Urinary bladder (tissue), 4 donors: ENCODE results near the gene UBE2M. TPM values are rescaled to one million over a fixed set of nuclear protein-coding genes. Genes with fewer than 3 reads are reported as not detected.

ENCODE experiments used
- DNase-seq: peaks from one replicate; pipeline ENCODE4 v3.0.0-alpha.2; 2015; ENCODE audit errors: extremely low spot score
- H3K27ac ChIP-seq: one replicate; pipeline ENCODE4 v1.5.1; 2013; ENCODE audit warnings: low read depth, mild to moderate bottlenecking, moderate library complexity
- H3K36me3 ChIP-seq: one replicate; pipeline ENCODE4 v1.6.1; 2013; ENCODE audit warnings: mild to moderate bottlenecking, moderate library complexity; ENCODE audit not compliant: insufficient read depth
- H3K4me1 ChIP-seq: one replicate; pipeline ENCODE4 v1.6.1; 2013; ENCODE audit warnings: mild to moderate bottlenecking, moderate library complexity; ENCODE audit not compliant: insufficient read depth
- H3K4me3 ChIP-seq: one replicate; pipeline ENCODE4 v1.5.1; 2013; ENCODE audit warnings: low read depth, low read length
- WGBS: extraction: QIAGEN DNeasy Blood & Tissue Kit; methylation state at CpG from one replicate; pipeline ENCODE4 v1.1.7; 2013; 5-methylcytosine and 5-hydroxymethylcytosine counted together
- polyA plus RNA-seq: library from polyadenylated mRNA; stranded (reverse); fragments of 200-250 nt; gene quantifications from one replicate; pipeline ENCODE4 v1.2.3, GENCODE V29; 2013
- total RNA-seq: library from RNA; depleted of rRNA; stranded (reverse); fragments of >200 nt; gene quantifications from one replicate; pipeline ENCODE4 v1.2.3, GENCODE V29; 2014
- donor health status: healthy with polysubstance abuse.
- donor health status: healthy.

Gene UBE2M
- total and polyA plus RNA-seq, 2 donors, result 31.0 to 69.3 TPM

DNA sequence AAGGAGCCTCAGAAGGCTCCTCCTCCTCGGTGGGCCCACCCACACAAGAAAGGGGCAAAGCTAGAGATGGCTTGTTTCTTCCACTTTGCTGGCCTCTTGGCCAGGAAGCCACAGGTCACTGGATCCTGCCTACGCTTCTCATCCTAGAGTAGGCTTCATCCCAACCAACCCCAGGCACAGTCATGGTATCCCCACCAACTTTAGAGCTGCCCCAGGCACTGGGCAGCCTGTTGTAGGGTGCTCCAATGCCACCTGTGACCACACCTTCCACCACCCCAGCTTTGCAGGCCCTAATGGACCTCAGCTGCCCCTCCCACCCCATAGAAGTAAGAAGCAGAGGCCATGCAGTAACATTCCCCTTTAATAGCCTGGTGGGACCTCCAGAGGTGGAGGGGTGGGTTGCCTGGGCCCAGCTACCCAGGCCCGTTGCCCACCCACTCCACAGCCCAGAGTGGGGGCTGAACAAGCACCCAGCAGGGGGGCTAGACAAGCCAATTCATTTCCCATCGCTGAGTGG is 3.0 kb downstream of the UBE2M start:
- H3K36me3 ChIP-seq, result no peaks in the 10 kb centered on the region
- H3K4me3 ChIP-seq, result peak overlapping the region; percentile 3
- 47% methylated on average over 4 of the region's 4 CpGs for WGBS
- no peak for DNase-seq
- no peaks in the 10 kb centered on the region for H3K4me1 ChIP-seq
- H3K27ac ChIP-seq, result peak overlapping the region; percentile 72

DNA sequence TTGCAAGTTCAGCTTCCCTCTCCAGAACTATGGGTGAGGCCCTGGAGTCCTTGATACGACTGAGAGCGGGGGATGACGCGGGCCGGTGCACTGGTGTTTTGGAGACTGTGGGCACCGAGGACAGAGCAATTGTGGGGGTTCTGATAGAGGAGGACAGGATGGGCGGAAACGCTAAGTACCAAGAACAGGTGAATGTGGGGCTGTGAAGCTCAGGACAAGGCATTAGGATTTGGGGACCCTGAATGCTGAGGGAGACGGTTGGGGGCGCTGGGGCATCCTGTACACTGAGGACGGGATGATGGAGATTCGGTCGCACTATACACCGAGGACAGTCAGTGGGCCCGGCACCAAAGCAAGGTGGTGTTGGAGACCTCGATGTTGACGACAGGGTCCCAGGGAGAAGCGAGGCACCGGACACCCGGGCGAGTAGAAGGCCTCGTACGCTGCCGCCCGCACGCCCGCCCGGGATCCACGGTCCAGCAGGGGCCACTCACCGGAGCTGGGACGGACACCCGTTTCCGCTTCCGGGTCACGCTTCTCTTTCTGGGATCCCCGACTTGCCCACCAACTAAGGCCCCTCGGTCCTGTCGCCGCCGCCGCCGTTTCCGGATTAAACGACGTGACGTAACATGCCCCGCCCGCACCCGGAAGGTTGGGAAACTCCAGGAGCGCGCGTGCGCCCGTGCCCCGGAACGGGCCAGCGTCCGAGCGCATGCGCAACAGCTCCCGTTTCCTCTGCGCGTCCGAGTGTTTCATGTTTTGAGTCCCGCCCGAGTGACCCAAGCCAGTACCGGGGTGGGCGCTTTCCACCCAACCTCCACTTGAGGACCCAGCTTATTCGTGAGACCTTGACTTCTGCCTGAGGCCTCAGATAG is 3.7 kb downstream of the UBE2M start, which contains the start of gene CHMP2A:
Gene CHMP2A, minus strand, starts transcription at position 612 of the 875 bp plus-strand sequence. CDS start 893 bp downstream, outside the sequence.
- Histone ChIP-seq H3K4me1 (no peaks in the 10 kb centered on the region), H3K36me3 (no peaks in the 10 kb centered on the region), H3K27ac (peak within 1 kb of the TSS; percentile 88), H3K4me3 (peak within 1 kb of the TSS; percentile 48)
- WGBS, result under 1% methylated on average over 69 of the region's 69 CpGs
- peak; percentile 91 for DNase-seq

DNA sequence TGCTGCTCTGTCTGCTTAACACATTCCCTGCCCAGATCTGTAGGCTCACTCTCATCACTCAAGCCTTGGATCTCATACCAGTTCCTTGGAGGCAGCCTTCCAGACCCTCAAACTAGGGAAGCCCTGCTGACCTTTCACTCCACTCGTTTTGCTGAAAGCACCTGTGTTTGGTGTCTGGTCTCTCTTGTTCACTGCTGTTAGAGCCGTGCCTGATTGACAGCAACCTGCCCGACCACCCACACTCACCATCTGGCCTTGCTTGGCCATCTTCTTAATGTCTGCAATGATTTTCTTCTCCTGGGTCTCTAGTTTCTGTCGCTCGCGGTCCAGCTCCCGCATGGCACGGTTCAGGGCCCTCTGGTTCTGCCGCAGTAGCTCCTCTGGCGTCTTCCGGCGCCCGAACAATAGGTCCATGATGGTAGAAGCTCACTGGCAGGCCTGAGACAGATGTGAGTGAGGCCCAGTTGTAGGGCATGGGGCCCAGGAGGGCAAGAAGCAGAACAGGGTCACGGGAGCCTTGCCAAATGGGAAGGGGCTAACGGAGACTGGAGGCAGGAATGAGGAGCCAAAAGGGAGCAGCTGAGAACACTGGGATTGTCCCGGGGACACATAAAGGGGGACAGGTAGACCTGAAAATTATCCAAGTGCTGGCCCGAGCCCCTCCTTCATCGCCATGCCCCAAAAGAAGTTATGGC is 4.5 kb downstream of the UBE2M start:
- H3K4me1 ChIP-seq, result no peaks in the 10 kb centered on the region
- no peak for DNase-seq
- H3K4me3 ChIP-seq, result peak overlapping the region; percentile 48
- H3K36me3 ChIP-seq, result peaks cover 2% of the 10 kb centered on the region
- H3K27ac ChIP-seq, result peak overlapping the region; percentile 11
- 33% methylated on average over 18 of the region's 18 CpGs for WGBS

DNA sequence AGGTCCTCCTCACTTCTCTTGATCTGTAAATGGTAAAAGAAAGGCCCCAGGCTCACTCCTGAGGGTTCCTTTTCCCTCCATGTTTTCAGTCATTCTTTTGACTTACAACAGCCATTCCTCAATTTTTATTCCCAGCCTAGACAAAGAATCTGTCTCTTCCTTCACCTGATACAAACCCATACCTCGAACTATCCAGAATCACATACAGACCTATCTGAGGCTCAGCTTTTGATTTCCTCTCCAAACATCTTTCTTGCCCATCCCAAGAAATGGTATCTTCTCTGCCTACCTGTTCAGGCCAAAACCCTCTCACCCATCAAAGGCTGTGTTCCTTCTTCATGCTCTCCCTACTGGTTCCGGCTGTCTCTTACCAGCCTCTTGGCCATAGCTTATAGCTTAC is 5.8 kb downstream of the UBE2M start:
- 89% methylated on average over 2 of the region's 2 CpGs for WGBS
- no peaks in the 10 kb centered on the region for H3K4me1 ChIP-seq
- peaks cover 6% of the 10 kb centered on the region for H3K36me3 ChIP-seq
- no peak overlapping the region for H3K4me3 ChIP-seq
- H3K27ac ChIP-seq, result no peak overlapping the region
- DNase-seq, result no peak

DNA sequence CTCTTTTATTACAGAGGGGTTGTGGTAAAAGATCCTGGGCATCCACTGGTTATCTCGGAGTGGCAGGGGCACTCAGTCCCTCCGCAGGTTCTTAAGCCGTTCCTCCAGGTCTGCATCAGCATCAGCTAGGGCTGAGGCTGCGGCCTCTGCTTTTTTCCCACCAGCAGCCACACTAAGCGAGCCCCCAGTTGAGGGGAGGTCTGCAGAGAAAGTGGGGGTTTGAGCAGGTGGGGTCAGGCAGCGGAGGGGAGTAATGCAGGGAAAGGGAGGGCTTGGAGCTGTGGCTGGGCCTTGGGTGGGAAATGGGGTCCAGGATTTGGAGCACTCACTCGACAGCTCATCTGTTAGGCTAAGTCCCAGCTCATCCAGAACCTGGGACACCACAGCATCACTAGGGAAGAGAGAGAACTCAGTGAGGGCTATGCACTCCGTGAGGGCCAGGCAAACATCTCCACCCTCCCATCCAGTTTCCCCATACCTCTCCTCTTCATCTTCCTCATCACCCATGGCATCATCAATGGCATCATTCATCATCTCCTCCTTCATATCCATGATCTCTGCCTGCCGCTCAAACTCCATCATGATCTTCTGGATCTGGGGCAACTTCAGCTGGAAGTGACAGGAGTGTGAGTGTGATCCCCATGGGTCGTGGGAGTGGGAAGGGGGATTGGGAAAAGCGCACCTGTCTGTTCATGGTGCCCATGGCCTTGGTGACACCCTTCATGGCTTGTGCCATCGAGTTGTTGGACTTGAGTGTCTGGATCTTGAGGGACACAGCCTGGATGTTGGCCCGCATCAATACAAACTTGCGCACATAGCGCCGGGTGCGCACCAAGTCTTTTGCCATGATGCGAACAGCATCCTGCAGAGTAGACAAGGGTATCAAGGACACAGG is 6.6 kb downstream of the UBE2M start:
- no peak overlapping the region for H3K27ac ChIP-seq
- no peak overlapping the region for H3K4me3 ChIP-seq
- no peak for DNase-seq
- no peaks in the 10 kb centered on the region for H3K4me1 ChIP-seq
- 92% methylated on average over 18 of the region's 18 CpGs for WGBS
- peaks cover 6% of the 10 kb centered on the region for H3K36me3 ChIP-seq

DNA sequence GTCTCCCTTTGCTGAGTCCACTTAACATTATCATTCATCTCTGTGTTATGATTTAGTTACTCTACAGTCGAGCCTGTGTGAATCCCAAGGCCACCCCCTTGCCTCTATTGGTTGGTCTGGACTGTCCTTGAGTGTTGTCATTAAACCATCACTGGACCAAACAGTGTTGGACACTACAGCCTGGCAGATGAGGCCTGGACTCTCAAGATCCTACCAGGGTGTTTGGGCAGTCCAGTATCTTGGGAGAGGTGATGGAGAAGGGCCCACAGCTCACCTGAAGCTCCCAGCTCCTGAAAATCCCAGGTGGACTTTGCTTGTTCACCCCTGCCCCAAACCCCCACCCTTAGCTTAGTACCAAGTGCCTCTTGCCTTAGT is 7.3 kb downstream of the UBE2M start:
- 38% methylated on average over 1 of the region's 1 CpG for WGBS
- no peaks in the 10 kb centered on the region for H3K4me1 ChIP-seq
- H3K36me3 ChIP-seq, result peaks cover 6% of the 10 kb centered on the region
- DNase-seq, result no peak
- no peak overlapping the region for H3K27ac ChIP-seq
- H3K4me3 ChIP-seq, result no peak overlapping the region

DNA sequence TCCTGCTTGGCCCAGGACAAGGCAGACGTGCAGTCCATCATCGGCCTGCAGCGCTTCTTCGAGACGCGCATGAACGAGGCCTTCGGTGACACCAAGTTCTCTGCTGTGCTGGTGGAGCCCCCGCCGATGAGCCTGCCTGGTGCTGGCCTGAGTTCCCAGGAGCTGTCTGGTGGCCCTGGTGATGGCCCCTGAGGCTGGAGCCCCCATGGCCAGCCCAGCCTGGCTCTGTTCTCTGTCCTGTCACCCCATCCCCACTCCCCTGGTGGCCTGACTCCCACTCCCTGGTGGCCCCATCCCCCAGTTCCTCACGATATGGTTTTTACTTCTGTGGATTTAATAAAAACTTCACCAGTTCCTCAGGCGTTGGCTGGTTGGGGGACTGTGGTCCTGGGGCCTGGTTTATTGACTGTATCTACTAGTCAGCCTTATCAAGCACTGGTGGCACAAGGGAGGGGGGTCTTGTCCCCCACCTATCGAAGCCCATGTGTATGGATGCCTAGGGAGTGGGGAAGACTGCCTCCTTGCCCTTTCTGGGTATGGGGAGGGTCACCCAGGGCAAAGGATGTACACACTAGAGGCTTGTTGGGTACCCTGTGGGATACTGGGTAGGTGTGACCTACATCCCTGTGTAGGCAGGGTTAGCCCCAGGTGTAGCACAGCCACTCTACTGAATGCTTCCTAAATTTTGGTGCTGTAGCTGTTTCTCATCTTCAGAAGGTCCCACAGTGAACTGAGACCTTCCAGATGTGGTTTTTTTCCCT is 7.9 kb downstream of the UBE2M start:
- WGBS, result 84% methylated on average over 13 of the region's 13 CpGs
- Histone ChIP-seq H3K4me1 (peaks cover 4% of the 10 kb centered on the region), H3K27ac (no peak overlapping the region), H3K4me3 (no peak overlapping the region), H3K36me3 (peaks cover 6% of the 10 kb centered on the region)
- no peak for DNase-seq

DNA sequence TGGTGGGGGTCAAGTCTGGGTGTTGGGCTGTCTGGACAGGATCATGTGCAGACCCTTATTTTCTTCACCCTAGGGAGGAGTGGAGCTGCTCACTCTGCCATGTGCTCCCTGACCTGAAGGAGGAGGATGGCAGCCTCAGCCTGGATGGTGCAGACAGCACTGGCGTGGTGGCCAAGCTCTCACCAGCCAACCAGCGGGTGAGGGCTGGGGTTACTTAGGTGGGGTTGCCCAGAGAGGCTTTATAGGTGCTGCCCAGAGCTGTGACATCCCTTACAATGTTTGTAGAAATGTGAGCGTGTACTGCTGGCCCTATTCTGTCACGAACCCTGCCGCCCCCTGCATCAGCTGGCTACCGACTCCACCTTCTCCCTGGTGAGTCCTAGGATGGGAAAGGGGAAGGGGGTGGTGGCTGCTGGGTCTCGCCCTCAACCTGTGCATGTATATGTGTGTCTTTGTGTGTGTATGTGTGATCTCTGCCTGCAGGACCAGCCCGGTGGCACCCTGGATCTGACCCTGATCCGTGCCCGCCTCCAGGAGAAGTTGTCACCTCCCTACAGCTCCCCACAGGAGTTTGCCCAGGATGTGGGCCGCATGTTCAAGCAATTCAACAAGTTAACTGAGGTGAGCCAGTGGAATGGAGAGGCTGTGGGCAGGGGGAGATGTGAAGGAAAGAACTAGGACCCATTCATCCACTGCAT is 8.6 kb downstream of the UBE2M start:
- Histone ChIP-seq H3K4me3 (no peak overlapping the region), H3K36me3 (peaks cover 6% of the 10 kb centered on the region), H3K4me1 (peaks cover 5% of the 10 kb centered on the region), H3K27ac (no peak overlapping the region)
- no peak for DNase-seq
- WGBS, result 90% methylated on average over 11 of the region's 11 CpGs

DNA sequence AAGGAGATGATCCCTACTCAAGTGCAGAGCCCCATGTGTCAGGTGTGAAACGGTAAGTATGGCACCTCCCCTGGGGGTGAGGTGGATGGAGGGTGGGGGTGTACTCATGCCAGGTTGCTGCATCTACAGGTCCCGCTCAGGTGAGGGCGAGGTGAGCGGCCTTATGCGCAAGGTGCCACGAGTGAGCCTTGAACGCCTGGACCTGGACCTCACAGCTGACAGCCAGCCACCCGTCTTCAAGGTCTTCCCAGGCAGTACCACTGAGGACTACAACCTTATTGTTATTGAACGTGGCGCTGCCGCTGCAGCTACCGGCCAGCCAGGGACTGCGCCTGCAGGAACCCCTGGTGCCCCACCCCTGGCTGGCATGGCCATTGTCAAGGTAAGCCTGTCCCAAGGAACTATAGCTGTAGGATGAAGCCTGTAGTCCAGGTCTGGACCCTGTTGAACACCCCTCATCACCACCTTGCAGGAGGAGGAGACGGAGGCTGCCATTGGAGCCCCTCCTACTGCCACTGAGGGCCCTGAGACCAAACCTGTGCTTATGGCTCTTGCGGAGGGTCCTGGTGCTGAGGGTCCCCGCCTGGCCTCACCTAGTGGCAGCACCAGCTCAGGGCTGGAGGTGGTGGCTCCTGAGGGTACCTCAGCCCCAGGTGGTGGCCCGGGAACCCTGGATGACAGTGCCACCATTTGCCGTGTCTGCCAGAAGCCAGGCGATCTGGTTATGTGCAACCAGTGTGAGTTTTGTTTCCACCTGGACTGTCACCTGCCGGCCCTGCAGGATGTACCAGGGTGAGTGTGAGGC is 9.3 kb downstream of the UBE2M start:
- no peak for DNase-seq
- 91% methylated on average over 20 of the region's 20 CpGs for WGBS
- H3K27ac ChIP-seq, result no peak overlapping the region
- H3K4me1 ChIP-seq, result peaks cover 5% of the 10 kb centered on the region
- peaks cover 6% of the 10 kb centered on the region for H3K36me3 ChIP-seq
- no peak overlapping the region for H3K4me3 ChIP-seq

DNA sequence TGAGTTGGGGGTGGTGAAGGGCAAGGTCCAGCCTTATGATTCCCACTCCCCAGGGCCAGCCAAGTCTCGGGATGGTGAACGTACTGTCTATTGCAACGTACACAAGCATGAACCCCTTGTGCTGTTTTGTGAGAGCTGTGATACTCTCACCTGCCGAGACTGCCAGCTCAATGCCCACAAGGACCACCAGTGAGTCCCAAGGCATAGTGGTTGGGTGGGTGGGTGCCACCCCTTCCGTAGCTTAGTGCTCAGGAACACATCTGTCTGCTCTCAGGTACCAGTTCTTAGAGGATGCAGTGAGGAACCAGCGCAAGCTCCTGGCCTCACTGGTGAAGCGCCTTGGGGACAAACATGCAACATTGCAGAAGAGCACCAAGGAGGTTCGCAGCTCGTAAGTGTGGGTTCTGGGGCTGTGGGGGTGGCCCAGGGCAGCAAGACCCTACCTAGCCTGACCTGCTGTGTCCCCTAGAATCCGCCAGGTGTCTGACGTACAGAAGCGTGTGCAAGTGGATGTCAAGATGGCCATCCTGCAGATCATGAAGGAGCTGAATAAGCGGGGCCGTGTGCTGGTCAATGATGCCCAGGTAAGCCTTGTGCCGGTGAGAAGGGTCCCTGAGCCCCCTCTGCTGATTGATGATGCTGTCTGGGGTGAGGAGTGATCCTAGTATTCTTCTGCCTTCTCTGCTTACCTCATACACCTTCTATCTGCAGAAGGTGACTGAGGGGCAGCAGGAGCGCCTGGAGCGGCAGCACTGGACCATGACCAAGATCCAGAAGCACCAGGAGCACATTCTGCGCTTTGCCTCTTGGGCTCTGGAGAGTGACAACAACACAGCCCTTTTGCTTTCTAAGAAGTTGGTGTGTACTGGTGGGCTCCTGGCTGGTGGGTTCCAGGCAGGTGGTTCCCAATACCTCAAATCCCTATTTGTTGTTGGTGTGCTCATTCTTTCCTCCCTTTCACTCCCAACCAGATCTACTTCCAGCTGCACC is 10.8 kb downstream of the UBE2M start:
- Histone ChIP-seq H3K36me3 (peaks cover 6% of the 10 kb centered on the region), H3K4me1 (peaks cover 5% of the 10 kb centered on the region), H3K27ac (no peak overlapping the region), H3K4me3 (no peak overlapping the region)
- no peak for DNase-seq
- 85% methylated on average over 18 of the region's 18 CpGs for WGBS
